GM19468 (cell line): Measurements from ENCODE around the gene SP3.

Experiments
- ATAC-seq: cut with Tn5 transposase; IDR thresholded peaks from one replicate; pipeline ENCODE4 v1.9.1; 2021; ENCODE audit warnings: mild to moderate bottlenecking, moderate library complexity, moderate number of reproducible peaks; ENCODE audit not compliant: unreplicated experiment; ENCODE audit errors: extremely low read depth

The SP3 gene

GRCh38 chr2:173965372-173966025, at the start of gene SP3:
Gene SP3 (minus strand): TSS chr2:173965373. CDS start chr2:173965171, 202 bp downstream.
- peak; percentile 49 for ATAC-seq

- no peak for ATAC-seq
Measured at GRCh38 chr2:174014699-174015070, 49.5 kb upstream of the SP3 start.

- ATAC-seq, result no peak
Measured at GRCh38 chr2:174014011-174014698, 49.0 kb upstream of the SP3 start.

- no peak for ATAC-seq
Measured at GRCh38 chr2:174013315-174013751, 48.2 kb upstream of the SP3 start.

GRCh38 chr2:174012347-174013314, 47.5 kb upstream of the SP3 start:
- no peak for ATAC-seq

GRCh38 chr2:174011796-174012195, 46.6 kb upstream of the SP3 start:
- ATAC-seq, result no peak

- no peak for ATAC-seq
Measured at GRCh38 chr2:174011173-174011572, 46.0 kb upstream of the SP3 start.

GRCh38 chr2:174009488-174010223, 44.5 kb upstream of the SP3 start:
- ATAC-seq, result no peak

GRCh38 chr2:174008720-174009119, 43.5 kb upstream of the SP3 start:
- ATAC-seq, result no peak

- ATAC-seq, result no peak
Measured at GRCh38 chr2:174007010-174007409, 41.8 kb upstream of the SP3 start.

GRCh38 chr2:174005801-174006419, 40.7 kb upstream of the SP3 start:
- no peak for ATAC-seq

- no peak for ATAC-seq
Measured at GRCh38 chr2:174004905-174005605, 39.9 kb upstream of the SP3 start.

GRCh38 chr2:174003720-174004695, 38.8 kb upstream of the SP3 start:
- ATAC-seq, result no peak

GRCh38 chr2:174002679-174003078, 37.5 kb upstream of the SP3 start:
- ATAC-seq, result no peak

- ATAC-seq, result no peak
Measured at GRCh38 chr2:174001107-174001506, 35.9 kb upstream of the SP3 start.

- no peak for ATAC-seq
Measured at GRCh38 chr2:173999724-174000123, 34.6 kb upstream of the SP3 start.

GRCh38 chr2:173999272-173999671, 34.1 kb upstream of the SP3 start:
- ATAC-seq, result no peak

- no peak for ATAC-seq
Measured at GRCh38 chr2:173998386-173998785, 33.2 kb upstream of the SP3 start.
